ENCODE results near the gene NAXD.

DNA sequence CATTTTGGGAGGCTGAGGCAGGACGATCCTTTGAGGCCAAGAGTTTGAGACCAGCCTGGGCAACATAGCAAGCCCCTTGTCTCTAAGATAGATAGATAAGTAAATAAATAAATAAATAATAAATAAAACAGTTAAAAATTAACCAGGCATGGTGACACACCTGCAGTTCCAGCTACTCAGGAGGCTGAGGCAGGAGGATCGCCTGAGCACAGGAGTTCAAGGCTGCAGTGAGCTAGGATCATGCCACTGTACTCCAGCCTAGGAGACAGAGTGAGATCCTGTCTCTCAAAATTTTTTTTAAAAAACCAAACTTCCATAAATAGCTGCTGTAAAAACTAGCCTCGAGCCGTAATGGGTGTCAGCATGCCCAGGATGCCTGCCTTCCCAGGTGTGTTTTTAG lies 14.4 kb upstream of the NAXD start:
- TF ChIP-seq CTCF (conservative IDR thresholded peaks at IDR 0.05; ENCODE audit: low read depth, low read length) (no peak), POLR2A (IDR thresholded peaks at IDR 0.05; ENCODE audit: low read depth, low read length) (no peak), SMC3 (IDR thresholded peaks at IDR 0.05; ENCODE audit: low read depth, low read length) (no peak), FOS (IDR thresholded peaks at IDR 0.05; ENCODE audit: low read depth, low read length) (no peak), NFE2L2 (IDR thresholded peaks at IDR 0.05; ENCODE audit: low read depth, low read length) (no peak), ELK1 (IDR thresholded peaks at IDR 0.05; ENCODE audit: borderline replicate concordance, low read depth, low read length) (no peak), RFX5 (IDR thresholded peaks at IDR 0.05; ENCODE audit: low read depth, low read length) (no peak), RCOR1 (IDR thresholded peaks at IDR 0.05; ENCODE audit: insufficient replicate concordance, low read length) (no peak), MXI1 (IDR thresholded peaks at IDR 0.05; ENCODE audit: borderline replicate concordance, low read depth, low read length) (no peak), CEBPB (IDR thresholded peaks at IDR 0.05; ENCODE audit: low read depth, low read length) (no peak), CHD1 (IDR thresholded peaks at IDR 0.05; ENCODE audit: low read depth, low read length) (no peak), MAFK (IDR thresholded peaks at IDR 0.05; ENCODE audit: low read depth, low read length) (no peak), RAD21 (IDR thresholded peaks at IDR 0.05; ENCODE audit: low read length) (no peak)
